Colonic mucosa (tissue), 4 donors: ENCODE results near the gene DHCR7. TPM values are rescaled to one million over a fixed set of nuclear protein-coding genes. Genes with fewer than 3 reads are reported as not detected.

Source experiments
- DNase-seq: peaks from one replicate; pipeline ENCODE4 v3.0.0-alpha.2; 2020
- H3K27ac ChIP-seq: fragments of 200-600 bp; one replicate; pipeline ENCODE4 v1.8.0; 2021
- H3K27me3 ChIP-seq: fragments of 200-600 bp; one replicate; pipeline ENCODE4 v1.8.0; 2021
- H3K36me3 ChIP-seq: fragments of 200-600 bp; one replicate; pipeline ENCODE4 v1.8.0; 2021
- H3K4me1 ChIP-seq: fragments of 200-600 bp; one replicate; pipeline ENCODE4 v1.8.0; 2021; ENCODE audit warnings: mild to moderate bottlenecking
- H3K4me3 ChIP-seq: fragments of 200-600 bp; one replicate; pipeline ENCODE4 v1.8.0; 2021
- H3K9ac ChIP-seq, 2 donors: one replicate each; pipeline ENCODE4 v1.7.0; 2013; ENCODE audit warnings: control low read depth in 2 of 2, low read depth in 2 of 2, low read length in 2 of 2
- H3K9me3 ChIP-seq: fragments of 200-600 bp; one replicate; pipeline ENCODE4 v1.8.0; 2021
- intact Hi-C: fragments of 100-400 bp; cut with DNase I; formaldehyde crosslinking; loops from one replicate; pipeline ENCODE4 v1.14.1; 2022
- microRNA-seq: library from miRNA; unstranded; fragments of <30 nt; microRNA quantifications from one replicate; pipeline ENCODE4, GENCODE V29; 2019
- total RNA-seq, 2 donors: library from RNA; stranded (reverse); fragmentation: NEBNext Ultra II Directional in 1 of 2; extraction: Animal tissue kit (Norgen Biotek cat#: 25700) in 1 of 2; gene quantifications; one replicate each; pipeline ENCODE4 v1.2.1, GENCODE V29; 2021
- TF ChIP-seq, protein P1 (sequence below): fragments of 200-600 bp; IDR thresholded peaks from one replicate; pipeline ENCODE4 v1.8.0; 2022; ENCODE audit warnings: antibody characterized with exemption, mild to moderate bottlenecking
- donor health status: healthy.
- donor health status: DM: no; HTN: no; CAD: no.
- donor health status: DM: no; HTN: no; CAD: no.

DHCR7 gene
- total RNA-seq, 2 donors from 2014 or later, result 75.3 to 163 TPM

DNA sequence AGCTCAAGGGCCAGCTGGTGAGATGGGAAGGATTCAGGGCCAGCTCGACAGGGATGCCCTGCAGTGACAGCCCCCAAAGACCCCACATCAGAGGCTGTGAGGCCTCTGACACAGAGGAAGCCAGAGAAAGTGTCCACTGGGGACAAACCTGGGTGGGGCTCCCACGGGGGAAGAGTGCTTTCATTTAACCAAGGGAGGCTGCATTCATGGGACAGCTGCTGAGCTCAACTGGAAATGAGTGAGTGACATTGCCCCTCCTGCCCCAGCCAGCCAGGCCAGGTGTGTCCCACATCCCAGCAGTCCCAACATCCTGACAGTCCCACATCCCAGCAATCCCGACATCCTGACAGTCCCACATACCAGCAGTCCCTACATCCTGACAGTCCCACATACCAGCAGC is 61.0 kb downstream of the DHCR7 start:
- no peaks in the 10 kb centered on the region for H3K4me1 ChIP-seq
- H3K9me3 ChIP-seq, result no peaks in the 10 kb centered on the region
- H3K36me3 ChIP-seq, result no peaks in the 10 kb centered on the region
- TF ChIP-seq, protein P1, sequence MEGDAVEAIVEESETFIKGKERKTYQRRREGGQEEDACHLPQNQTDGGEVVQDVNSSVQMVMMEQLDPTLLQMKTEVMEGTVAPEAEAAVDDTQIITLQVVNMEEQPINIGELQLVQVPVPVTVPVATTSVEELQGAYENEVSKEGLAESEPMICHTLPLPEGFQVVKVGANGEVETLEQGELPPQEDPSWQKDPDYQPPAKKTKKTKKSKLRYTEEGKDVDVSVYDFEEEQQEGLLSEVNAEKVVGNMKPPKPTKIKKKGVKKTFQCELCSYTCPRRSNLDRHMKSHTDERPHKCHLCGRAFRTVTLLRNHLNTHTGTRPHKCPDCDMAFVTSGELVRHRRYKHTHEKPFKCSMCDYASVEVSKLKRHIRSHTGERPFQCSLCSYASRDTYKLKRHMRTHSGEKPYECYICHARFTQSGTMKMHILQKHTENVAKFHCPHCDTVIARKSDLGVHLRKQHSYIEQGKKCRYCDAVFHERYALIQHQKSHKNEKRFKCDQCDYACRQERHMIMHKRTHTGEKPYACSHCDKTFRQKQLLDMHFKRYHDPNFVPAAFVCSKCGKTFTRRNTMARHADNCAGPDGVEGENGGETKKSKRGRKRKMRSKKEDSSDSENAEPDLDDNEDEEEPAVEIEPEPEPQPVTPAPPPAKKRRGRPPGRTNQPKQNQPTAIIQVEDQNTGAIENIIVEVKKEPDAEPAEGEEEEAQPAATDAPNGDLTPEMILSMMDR, result no peak
- H3K27ac ChIP-seq, result no peak overlapping the region
- no peak overlapping the region for H3K9ac ChIP-seq
- H3K4me3 ChIP-seq, result no peak overlapping the region
- intact Hi-C loops, result no loop called here
- no peak for DNase-seq
- no peaks in the 10 kb centered on the region for H3K27me3 ChIP-seq

DNA sequence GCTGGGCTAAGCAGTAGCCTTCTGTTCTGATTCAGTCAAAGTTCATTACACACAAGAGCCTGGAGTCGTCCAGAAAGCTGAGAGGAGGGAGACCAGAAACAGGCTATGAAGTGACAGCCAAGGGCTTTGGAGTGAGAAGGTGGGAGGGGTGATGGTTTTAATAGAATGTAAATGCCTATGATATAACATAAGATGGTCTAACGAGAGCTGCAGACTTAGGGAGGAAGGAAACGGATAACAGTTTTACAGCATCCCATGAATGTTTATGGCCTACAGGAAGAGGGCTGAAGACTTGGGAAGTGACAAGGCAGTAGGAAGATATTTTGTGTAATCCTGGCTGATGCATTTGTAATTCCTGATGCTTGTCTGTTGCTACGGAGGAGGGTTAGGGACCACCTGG is 62.0 kb downstream of the DHCR7 start:
- DNase-seq, result no peak
- TF ChIP-seq, protein P1, result no peak

DNA sequence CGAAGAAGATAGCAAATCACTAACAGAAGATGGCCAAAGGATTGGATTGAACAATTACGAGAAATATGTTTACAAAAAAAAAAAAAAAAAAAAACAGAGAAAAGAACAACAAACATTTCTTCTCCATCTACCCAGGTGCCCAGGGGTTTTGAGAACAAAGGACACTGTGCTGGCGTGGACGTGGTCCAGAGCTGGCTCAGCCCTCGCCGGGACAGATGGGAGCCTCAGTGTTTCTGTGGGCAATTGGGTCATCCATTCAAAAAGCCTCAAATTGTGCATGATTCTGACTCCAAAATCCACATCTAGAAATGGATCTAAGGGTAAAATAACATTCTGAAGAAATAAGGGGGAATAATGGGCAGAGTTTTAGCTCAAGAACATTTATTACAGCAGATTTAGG is 63.1 kb downstream of the DHCR7 start:
- no peaks in the 10 kb centered on the region for H3K36me3 ChIP-seq
- intact Hi-C loops, result no loop called here
- no peak for DNase-seq
- H3K27me3 ChIP-seq, result no peaks in the 10 kb centered on the region
- H3K4me3 ChIP-seq, result no peak overlapping the region
- H3K9me3 ChIP-seq, result no peaks in the 10 kb centered on the region
- no peak overlapping the region for H3K9ac ChIP-seq
- TF ChIP-seq, protein P1, result no peak
- H3K4me1 ChIP-seq, result no peaks in the 10 kb centered on the region
- no peak overlapping the region for H3K27ac ChIP-seq

More for the DNA sequence above, 62.0 kb downstream of the DHCR7 start:
- intact Hi-C loops, result no loop called here
- no peak overlapping the region for H3K9ac ChIP-seq
- H3K27me3 ChIP-seq, result no peaks in the 10 kb centered on the region
- H3K4me1 ChIP-seq, result no peaks in the 10 kb centered on the region
- H3K4me3 ChIP-seq, result no peak overlapping the region
- H3K36me3 ChIP-seq, result no peaks in the 10 kb centered on the region
- no peaks in the 10 kb centered on the region for H3K9me3 ChIP-seq
- no peak overlapping the region for H3K27ac ChIP-seq

DNA sequence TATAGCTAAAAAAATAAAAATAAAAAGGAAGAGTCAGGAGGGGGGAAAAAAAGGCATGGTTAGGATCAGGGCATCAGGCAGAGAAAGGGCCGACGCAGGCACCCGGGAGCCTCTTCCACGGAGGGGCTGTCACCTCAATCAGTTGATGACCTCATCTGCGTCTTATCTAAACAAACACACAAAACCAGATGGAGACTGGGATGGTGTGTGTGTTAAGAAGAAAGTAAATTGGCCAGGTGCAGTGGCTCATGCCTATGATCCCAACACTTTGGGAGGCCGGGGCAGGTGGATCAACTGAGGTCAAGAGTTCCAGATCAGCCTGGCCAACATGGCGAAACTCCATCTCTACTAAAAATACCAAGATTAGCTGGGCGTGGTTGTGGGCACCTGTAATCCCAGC is 63.6 kb downstream of the DHCR7 start:
- H3K9me3 ChIP-seq, result no peaks in the 10 kb centered on the region
- TF ChIP-seq, protein P1, result no peak
- H3K4me1 ChIP-seq, result no peaks in the 10 kb centered on the region
- H3K4me3 ChIP-seq, result no peak overlapping the region
- intact Hi-C loops, result no loop called here
- no peak overlapping the region for H3K27ac ChIP-seq
- no peak for DNase-seq
- H3K36me3 ChIP-seq, result no peaks in the 10 kb centered on the region
- no peaks in the 10 kb centered on the region for H3K27me3 ChIP-seq
- H3K9ac ChIP-seq, result no peak overlapping the region

Small RNAs within 50 kb of the gene (microRNA-seq; reads per million reads assigned to microRNA genes)
- gene MIR6754, result not detected

Other genes with a start within 250 kb of the DHCR7 start
- gene SHANK2, start 195.8 kb downstream of the DHCR7 start, total RNA-seq, result 10 to 100 TPM; 26.0 to 38.1 TPM
- 100 to 1,000 TPM; 133 to 178 TPM for gene NADSYN1, start 4.8 kb upstream of the DHCR7 start, total RNA-seq
- under 1 TPM; 0.17 to 0.24 TPM for gene KRTAP5-7, start 78.9 kb upstream of the DHCR7 start, total RNA-seq
- under 1 TPM in 1 of 2 donors, not detected in 1; 0.35 TPM for gene KRTAP5-8, start 89.6 kb upstream of the DHCR7 start, total RNA-seq
- under 1 TPM; 0.35 to 0.52 TPM for gene KRTAP5-9, start 100.0 kb upstream of the DHCR7 start, total RNA-seq
- gene KRTAP5-10, start 117.2 kb upstream of the DHCR7 start, total RNA-seq, result under 1 TPM in 1 of 2 donors, not detected in 1; 0.37 TPM
- not detected for gene KRTAP5-11, start 134.5 kb upstream of the DHCR7 start, total RNA-seq